GM12878 (cell line): ENCODE data around the gene TNFRSF8. TPM values are rescaled to one million over a fixed set of nuclear protein-coding genes. Genes with fewer than 3 reads are reported as not detected.
A peak's percentile ranks its signal among the peaks of the same experiment; 100 is the strongest.

Source experiments
- BACH1 ChIP-seq: fragments of 450-650 bp; IDR thresholded peaks from 2 replicates; pipeline ENCODE4 v1.6.1; 2017; ENCODE audit warnings: mild to moderate bottlenecking, borderline replicate concordance
- BCL11A ChIP-seq: IDR thresholded peaks from 2 replicates; pipeline ENCODE4 v1.6.1; 2011; ENCODE audit warnings: low read depth, low read length
- CHD2 ChIP-seq: IDR thresholded peaks from 2 replicates; pipeline ENCODE4 v1.6.1; 2011; ENCODE audit warnings: low read depth, low read length, improper control_type of control experiment, borderline replicate concordance
- CREM ChIP-seq: IDR thresholded peaks from 2 replicates; pipeline ENCODE4 v1.6.1; 2014; ENCODE audit warnings: antibody characterized with exemption, low read depth
- EED ChIP-seq: sonication (generic); IDR thresholded peaks from 2 replicates; pipeline ENCODE4 v1.6.1; 2016; ENCODE audit warnings: antibody characterized with exemption, low read depth
- EP300 ChIP-seq, 2 experiments: fragments of 150-350 bp in 1 of 2; IDR thresholded peaks; 2 replicates each; pipeline ENCODE4 v1.6.1; 2011 to 2012; ENCODE audit warnings: low read depth in 2 of 2, low read length in 2 of 2, borderline replicate concordance in 1 of 2, improper control_type of control experiment in 1 of 2, inconsistent platforms in 1 of 2; ENCODE audit not compliant: control insufficient read depth in 1 of 2
- MTA3 ChIP-seq: IDR thresholded peaks from 2 replicates; pipeline ENCODE4 v1.6.1; 2012; ENCODE audit warnings: low read length, inconsistent platforms, borderline replicate concordance
- NRF1 ChIP-seq: conservative IDR thresholded peaks from 2 replicates; pipeline ENCODE4 v1.6.1; 2011; ENCODE audit warnings: mild to moderate bottlenecking, low read depth, low read length, improper control_type of control experiment
- POU2F2 ChIP-seq: IDR thresholded peaks from 3 replicates; pipeline ENCODE4 v1.6.1; 2011; ENCODE audit warnings: low read depth, mild to moderate bottlenecking, low read length, borderline replicate concordance
- RAD21 ChIP-seq: IDR thresholded peaks from 2 replicates; pipeline ENCODE4 v1.6.1; 2011; ENCODE audit warnings: mild to moderate bottlenecking, low read depth, low read length, moderate library complexity; ENCODE audit not compliant: insufficient read depth
- RUNX3 ChIP-seq: IDR thresholded peaks from 2 replicates; pipeline ENCODE4 v1.6.1; 2012; ENCODE audit warnings: low read length, inconsistent platforms
- SMAD5 ChIP-seq: IDR thresholded peaks from 2 replicates; pipeline ENCODE4 v1.6.1; 2016; ENCODE audit warnings: antibody characterized with exemption, low read depth
- SMARCA5 ChIP-seq: fragments of 450-650 bp; IDR thresholded peaks from 2 replicates; pipeline ENCODE4 v1.6.1; 2017; ENCODE audit warnings: mild to moderate bottlenecking
- SP1 ChIP-seq: IDR thresholded peaks from one replicate; pipeline ENCODE4 v1.6.1; 2011; ENCODE audit warnings: low read depth, low read length
- SPI1 ChIP-seq: IDR thresholded peaks from 2 replicates; pipeline ENCODE4 v1.6.1; 2011; ENCODE audit warnings: low read depth, mild to moderate bottlenecking, low read length, moderate library complexity, borderline replicate concordance; ENCODE audit not compliant: insufficient read depth
- SRF ChIP-seq, 2 experiments: IDR thresholded peaks; 2 replicates each; pipeline ENCODE4 v1.6.1; 2011; ENCODE audit warnings: low read depth in 2 of 2, low read length in 2 of 2, mild to moderate bottlenecking in 1 of 2, moderate library complexity in 1 of 2
- TBL1XR1 ChIP-seq: IDR thresholded peaks from 2 replicates; pipeline ENCODE4 v1.6.1; 2012; ENCODE audit warnings: low read depth, low read length, improper control_type of control experiment
- ZNF217 ChIP-seq: fragments of 450-650 bp; IDR thresholded peaks from 2 replicates; pipeline ENCODE4 v1.6.1; 2017; ENCODE audit warnings: antibody characterized with exemption, mild to moderate bottlenecking
- polyA plus RNA-seq, 11 experiments: library from polyadenylated mRNA; depleted of rRNA in 4 of 11; unstranded in 6 of 11; stranded (reverse) in 5 of 11; fragments of >200 nt; fragmentation: Nextera tagmentation in 4 of 11; fragmentation: Illumina TruSeq in 1 of 11; extraction: Ambion mirVana in 4 of 11; extraction: Trizol in 1 of 11; gene quantifications; 1 replicate in 1 of 11; 2 replicates in 10 of 11; pipeline versions ENCODE4 v1.2.1 to v1.2.3, GENCODE V29; 2011 to 2016; ENCODE audit warnings: inconsistent platforms in 2 of 11, missing spikeins in 2 of 11, low read depth in 1 of 11
- total RNA-seq, 4 experiments: library from RNA; depleted of rRNA in 3 of 4; stranded (reverse); fragments of >200 nt in 3 of 4; fragmentation: Illumina TruSeq in 1 of 4; extraction: Trizol in 1 of 4; gene quantifications; 2 replicates each; pipeline versions ENCODE4 v1.2.1 to v1.2.3, GENCODE V29; 2013 to 2021
- TF ChIP-seq, protein P1 (sequence below): fragments of 450-650 bp; IDR thresholded peaks from 2 replicates; pipeline ENCODE4 v1.6.1; 2016; ENCODE audit warnings: mild to moderate bottlenecking
- TF ChIP-seq, protein P2 (sequence below): fragments of 450-650 bp; IDR thresholded peaks from 2 replicates; pipeline ENCODE4 v1.6.1; 2016; ENCODE audit warnings: mild to moderate bottlenecking
- TF ChIP-seq, protein P3 (sequence below): fragments of 450-650 bp; IDR thresholded peaks from 2 replicates; pipeline ENCODE4 v1.6.1; 2017; ENCODE audit warnings: mild to moderate bottlenecking, low read depth, inconsistent platforms; ENCODE audit not compliant: poor library complexity, severe bottlenecking
- TF ChIP-seq, protein P4 (sequence below): IDR thresholded peaks from 2 replicates; pipeline ENCODE4 v1.6.1; 2011; ENCODE audit warnings: borderline replicate concordance, low read depth, mild to moderate bottlenecking, moderate library complexity, low read length; ENCODE audit not compliant: insufficient read depth, poor library complexity, severe bottlenecking

TNFRSF8 gene
- total and polyA plus RNA-seq, 10 of the 15 experiments (the other 5 are each of a cell fraction or from before 2014, with no cell fraction given): 9.8 to 114 (median 58.8) TPM

DNA sequence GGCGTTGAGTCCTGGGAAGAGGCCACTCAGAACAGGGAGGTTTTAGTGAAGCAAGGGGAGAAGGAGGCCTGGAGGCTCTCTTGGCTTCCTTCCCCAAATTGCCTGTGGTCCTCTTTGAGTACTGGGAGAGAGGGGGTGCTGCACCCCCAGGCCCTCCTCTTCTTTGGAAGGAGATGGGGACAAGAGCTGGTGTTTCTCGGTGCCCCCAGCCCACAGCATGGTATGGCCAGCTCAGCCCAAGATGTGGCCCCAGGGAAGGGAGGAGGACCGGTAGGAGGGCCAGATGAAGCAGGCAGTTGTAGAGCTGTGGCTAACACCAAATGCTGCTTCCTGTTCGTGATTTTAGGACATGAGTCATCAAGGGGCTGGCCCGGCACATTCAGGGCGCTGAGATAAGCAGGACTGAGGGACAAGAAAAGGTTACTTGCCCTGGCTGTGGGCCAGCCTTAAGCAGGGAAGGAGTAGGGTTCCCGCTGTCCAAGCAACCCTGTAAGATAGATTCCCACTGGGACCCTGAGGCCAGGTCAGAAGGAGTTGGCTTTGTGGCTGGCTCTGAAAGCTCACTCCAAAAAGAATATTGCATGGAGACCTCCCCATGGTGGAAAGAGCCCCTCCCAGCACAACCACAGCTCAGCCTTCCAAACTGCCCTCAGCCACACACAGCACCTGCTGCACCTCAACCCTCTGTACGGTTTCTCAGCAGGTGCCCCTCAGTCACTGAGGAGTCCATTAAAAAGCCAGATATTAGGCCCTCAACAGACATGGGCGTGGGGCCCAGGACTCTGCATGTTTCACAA is 98.8 kb downstream of the TNFRSF8 start (continued):
- TF ChIP-seq, protein P1, sequence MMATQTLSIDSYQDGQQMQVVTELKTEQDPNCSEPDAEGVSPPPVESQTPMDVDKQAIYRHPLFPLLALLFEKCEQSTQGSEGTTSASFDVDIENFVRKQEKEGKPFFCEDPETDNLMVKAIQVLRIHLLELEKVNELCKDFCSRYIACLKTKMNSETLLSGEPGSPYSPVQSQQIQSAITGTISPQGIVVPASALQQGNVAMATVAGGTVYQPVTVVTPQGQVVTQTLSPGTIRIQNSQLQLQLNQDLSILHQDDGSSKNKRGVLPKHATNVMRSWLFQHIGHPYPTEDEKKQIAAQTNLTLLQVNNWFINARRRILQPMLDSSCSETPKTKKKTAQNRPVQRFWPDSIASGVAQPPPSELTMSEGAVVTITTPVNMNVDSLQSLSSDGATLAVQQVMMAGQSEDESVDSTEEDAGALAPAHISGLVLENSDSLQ: peak; percentile 29
- TF ChIP-seq RAD21 (no peak), BCL11A (peak; percentile 54; the same call in 1 of the 2 replicates), RUNX3 (peak; percentile 89), SMARCA5 (peak; percentile 29; the same call in 1 of the 2 replicates), SMAD5 (no peak), TBL1XR1 (peak; percentile 61; the same call in 1 of the 2 replicates), EED (peak; percentile 81), POU2F2 (peak; percentile 55; the same call in 1 of the 3 replicates), CREM (0 out of 2 replicates have a peak, but pooled peaks have one; percentile 71), SPI1 (peak; percentile 48; the same call in 1 of the 2 replicates), SP1 (peak; percentile 19), MTA3 (0 out of 2 replicates have a peak, but pooled peaks have one; percentile 53), SRF (IDR thresholded peaks at IDR 0.05; ENCODE audit: low read depth in 2 of 2, low read length in 2 of 2) (0 out of 4 replicates have a peak, but pooled peaks of 1 of the 2 experiments have one; percentile 47), CHD2 (peak; percentile 37; the same call in 1 of the 2 replicates), BACH1 (peak; percentile 76; the same call in 1 of the 2 replicates), ZNF217 (peak; percentile 61), EP300 (IDR thresholded peaks at IDR 0.05; ENCODE audit: borderline replicate concordance in 1 of 2, control insufficient read depth in 1 of 2, low read depth in 2 of 2, low read length in 2 of 2) (peak; percentile 77 to 88; a peak in 3 of 4 replicates), NRF1 (no peak)
- TF ChIP-seq, protein P2, sequence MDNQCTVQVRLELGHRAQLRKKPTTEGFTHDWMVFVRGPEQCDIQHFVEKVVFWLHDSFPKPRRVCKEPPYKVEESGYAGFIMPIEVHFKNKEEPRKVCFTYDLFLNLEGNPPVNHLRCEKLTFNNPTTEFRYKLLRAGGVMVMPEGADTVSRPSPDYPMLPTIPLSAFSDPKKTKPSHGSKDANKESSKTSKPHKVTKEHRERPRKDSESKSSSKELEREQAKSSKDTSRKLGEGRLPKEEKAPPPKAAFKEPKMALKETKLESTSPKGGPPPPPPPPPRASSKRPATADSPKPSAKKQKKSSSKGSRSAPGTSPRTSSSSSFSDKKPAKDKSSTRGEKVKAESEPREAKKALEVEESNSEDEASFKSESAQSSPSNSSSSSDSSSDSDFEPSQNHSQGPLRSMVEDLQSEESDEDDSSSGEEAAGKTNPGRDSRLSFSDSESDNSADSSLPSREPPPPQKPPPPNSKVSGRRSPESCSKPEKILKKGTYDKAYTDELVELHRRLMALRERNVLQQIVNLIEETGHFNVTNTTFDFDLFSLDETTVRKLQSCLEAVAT: peak; percentile 61; the same call in 1 of the 2 replicates
- TF ChIP-seq, protein P3, sequence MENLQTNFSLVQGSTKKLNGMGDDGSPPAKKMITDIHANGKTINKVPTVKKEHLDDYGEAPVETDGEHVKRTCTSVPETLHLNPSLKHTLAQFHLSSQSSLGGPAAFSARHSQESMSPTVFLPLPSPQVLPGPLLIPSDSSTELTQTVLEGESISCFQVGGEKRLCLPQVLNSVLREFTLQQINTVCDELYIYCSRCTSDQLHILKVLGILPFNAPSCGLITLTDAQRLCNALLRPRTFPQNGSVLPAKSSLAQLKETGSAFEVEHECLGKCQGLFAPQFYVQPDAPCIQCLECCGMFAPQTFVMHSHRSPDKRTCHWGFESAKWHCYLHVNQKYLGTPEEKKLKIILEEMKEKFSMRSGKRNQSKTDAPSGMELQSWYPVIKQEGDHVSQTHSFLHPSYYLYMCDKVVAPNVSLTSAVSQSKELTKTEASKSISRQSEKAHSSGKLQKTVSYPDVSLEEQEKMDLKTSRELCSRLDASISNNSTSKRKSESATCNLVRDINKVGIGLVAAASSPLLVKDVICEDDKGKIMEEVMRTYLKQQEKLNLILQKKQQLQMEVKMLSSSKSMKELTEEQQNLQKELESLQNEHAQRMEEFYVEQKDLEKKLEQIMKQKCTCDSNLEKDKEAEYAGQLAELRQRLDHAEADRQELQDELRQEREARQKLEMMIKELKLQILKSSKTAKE: peak; percentile 77
- TF ChIP-seq, protein P4, sequence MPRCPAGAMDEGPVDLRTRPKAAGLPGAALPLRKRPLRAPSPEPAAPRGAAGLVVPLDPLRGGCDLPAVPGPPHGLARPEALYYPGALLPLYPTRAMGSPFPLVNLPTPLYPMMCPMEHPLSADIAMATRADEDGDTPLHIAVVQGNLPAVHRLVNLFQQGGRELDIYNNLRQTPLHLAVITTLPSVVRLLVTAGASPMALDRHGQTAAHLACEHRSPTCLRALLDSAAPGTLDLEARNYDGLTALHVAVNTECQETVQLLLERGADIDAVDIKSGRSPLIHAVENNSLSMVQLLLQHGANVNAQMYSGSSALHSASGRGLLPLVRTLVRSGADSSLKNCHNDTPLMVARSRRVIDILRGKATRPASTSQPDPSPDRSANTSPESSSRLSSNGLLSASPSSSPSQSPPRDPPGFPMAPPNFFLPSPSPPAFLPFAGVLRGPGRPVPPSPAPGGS: peak; percentile 34
